ENCODE data around the gene FAM120C. TPM values are rescaled to one million over a fixed set of nuclear protein-coding genes. Genes with fewer than 3 reads are reported as not detected.

Gene FAM120C
- total RNA-seq, 1 donor = 8.0 TPM

GRCh38 chrX:54181202-54181953 is 1.7 kb downstream of the FAM120C start:
- peaks cover 6% of the 10 kb centered on the region for H4K20me1 ChIP-seq (ENCODE audit: insufficient read depth, low read length)
- peak overlapping the region; percentile 90 for H3K4me2 ChIP-seq (ENCODE audit: insufficient read depth, low read length)
- peaks cover 48% of the 10 kb centered on the region for H3K79me2 ChIP-seq (ENCODE audit: insufficient read depth, low read length)
- no peak for TF ChIP-seq CTCF (IDR thresholded peaks at IDR 0.05; ENCODE audit: extremely low read depth, low read depth, low read length)
- H3K27ac ChIP-seq (ENCODE audit: low read depth, low read length) = peak overlapping the region; percentile 37
- H2AFZ ChIP-seq (ENCODE audit: low read length) = no peak overlapping the region
- peaks cover 3% of the 10 kb centered on the region for H3K36me3 ChIP-seq (ENCODE audit: insufficient read depth, low read length)
- DNase-seq (ENCODE audit: insufficient read length, low spot score, missing footprints) = no peak
- no peaks in the 10 kb centered on the region for H3K27me3 ChIP-seq (ENCODE audit: insufficient read depth, low read length)
- H3K9me3 ChIP-seq (ENCODE audit: low read depth, low read length) = no peaks in the 10 kb centered on the region
- peaks cover 6% of the 10 kb centered on the region for H3K4me1 ChIP-seq (ENCODE audit: insufficient read depth, low read length)
- peak overlapping the region; percentile 76 for H3K4me3 ChIP-seq (ENCODE audit: insufficient read depth, low read length)

GRCh38 chrX:54180403-54180802 is 2.7 kb downstream of the FAM120C start:
- TF ChIP-seq CTCF (IDR thresholded peaks at IDR 0.05; ENCODE audit: extremely low read depth, low read depth, low read length) = no peak
- peak overlapping the region; percentile 76 for H3K4me3 ChIP-seq (ENCODE audit: insufficient read depth, low read length)
- peak overlapping the region; percentile 90 for H3K4me2 ChIP-seq (ENCODE audit: insufficient read depth, low read length)
- H3K27ac ChIP-seq (ENCODE audit: low read depth, low read length) = peak overlapping the region; percentile 25
- H2AFZ ChIP-seq (ENCODE audit: low read length) = no peak overlapping the region
- peaks cover 58% of the 10 kb centered on the region for H3K79me2 ChIP-seq (ENCODE audit: insufficient read depth, low read length)
- no peak for DNase-seq (ENCODE audit: insufficient read length, low spot score, missing footprints)
- H3K4me1 ChIP-seq (ENCODE audit: insufficient read depth, low read length) = peaks cover 6% of the 10 kb centered on the region
- peaks cover 3% of the 10 kb centered on the region for H3K36me3 ChIP-seq (ENCODE audit: insufficient read depth, low read length)
- H4K20me1 ChIP-seq (ENCODE audit: insufficient read depth, low read length) = peaks cover 6% of the 10 kb centered on the region
- H3K27me3 ChIP-seq (ENCODE audit: insufficient read depth, low read length) = no peaks in the 10 kb centered on the region
- H3K9me3 ChIP-seq (ENCODE audit: low read depth, low read length) = no peaks in the 10 kb centered on the region

- Histone ChIP-seq H3K27ac (ENCODE audit: low read depth, low read length) (no peak overlapping the region), H3K4me2 (ENCODE audit: insufficient read depth, low read length) (peak overlapping the region; percentile 65), H2AFZ (ENCODE audit: low read length) (no peak overlapping the region), H3K27me3 (ENCODE audit: insufficient read depth, low read length) (no peaks in the 10 kb centered on the region), H3K36me3 (ENCODE audit: insufficient read depth, low read length) (peaks cover 8% of the 10 kb centered on the region), H3K4me3 (ENCODE audit: insufficient read depth, low read length) (peak overlapping the region; percentile 20), H3K4me1 (ENCODE audit: insufficient read depth, low read length) (peaks cover 6% of the 10 kb centered on the region), H3K9me3 (ENCODE audit: low read depth, low read length) (no peaks in the 10 kb centered on the region), H3K79me2 (ENCODE audit: insufficient read depth, low read length) (peaks cover 75% of the 10 kb centered on the region), H4K20me1 (ENCODE audit: insufficient read depth, low read length) (peaks cover 6% of the 10 kb centered on the region)
- DNase-seq (ENCODE audit: insufficient read length, low spot score, missing footprints) = no peak
- no peak for TF ChIP-seq CTCF (IDR thresholded peaks at IDR 0.05; ENCODE audit: extremely low read depth, low read depth, low read length)
Measured at GRCh38 chrX:54178100-54178940, 4.7 kb downstream of the FAM120C start.

- peaks cover 74% of the 10 kb centered on the region for H3K79me2 ChIP-seq (ENCODE audit: insufficient read depth, low read length)
- no peak for DNase-seq (ENCODE audit: insufficient read length, low spot score, missing footprints)
- H3K9me3 ChIP-seq (ENCODE audit: low read depth, low read length) = no peaks in the 10 kb centered on the region
- no peaks in the 10 kb centered on the region for H3K27me3 ChIP-seq (ENCODE audit: insufficient read depth, low read length)
- no peak overlapping the region for H3K27ac ChIP-seq (ENCODE audit: low read depth, low read length)
- H4K20me1 ChIP-seq (ENCODE audit: insufficient read depth, low read length) = peaks cover 6% of the 10 kb centered on the region
- peaks cover 6% of the 10 kb centered on the region for H3K4me1 ChIP-seq (ENCODE audit: insufficient read depth, low read length)
- peaks cover 8% of the 10 kb centered on the region for H3K36me3 ChIP-seq (ENCODE audit: insufficient read depth, low read length)
- no peak overlapping the region for H3K4me3 ChIP-seq (ENCODE audit: insufficient read depth, low read length)
- peak overlapping the region; percentile 65 for H3K4me2 ChIP-seq (ENCODE audit: insufficient read depth, low read length)
- no peak overlapping the region for H2AFZ ChIP-seq (ENCODE audit: low read length)
- no peak for TF ChIP-seq CTCF (IDR thresholded peaks at IDR 0.05; ENCODE audit: extremely low read depth, low read depth, low read length)
Measured at GRCh38 chrX:54177306-54177705, 5.7 kb downstream of the FAM120C start.
